Activated T-helper 1 cell treated with anti-CD3 and anti-CD28 coated beads, Interleukin-12 subunit alpha, Interleukin-12 subunit beta, Interleukin-2, Interleukin-4 antibody, amounts not matched to agents 30 ng/mL and 10 ng/mL and 1 ng/mL, durations not matched to agents 14 hours and 24 hours and 36 hours (primary cell): ENCODE results near the gene BRSK2. TPM values are rescaled to one million over a fixed set of nuclear protein-coding genes. Genes with fewer than 3 reads are reported as not detected.

Experiments used
- DNase-seq: peaks from one replicate; pipeline ENCODE4 v3.0.0; 2021; ENCODE audit warnings: low spot score
- H3K27ac Mint-ChIP-seq: one replicate; pipeline ENCODE4 v1.8.0; 2021; ENCODE audit warnings: mild to moderate bottlenecking, mixed read lengths
- H3K27me3 Mint-ChIP-seq: one replicate; pipeline ENCODE4 v1.8.0; 2022; ENCODE audit warnings: mild to moderate bottlenecking, moderate library complexity, mixed read lengths; ENCODE audit not compliant: insufficient read depth
- H3K36me3 Mint-ChIP-seq: one replicate; pipeline ENCODE4 v1.8.0; 2021; ENCODE audit warnings: low read depth, mixed read lengths
- H3K4me1 Mint-ChIP-seq: one replicate; pipeline ENCODE4 v1.8.0; 2021; ENCODE audit warnings: low read depth, mixed read lengths
- H3K4me3 Mint-ChIP-seq: one replicate; pipeline ENCODE4 v1.8.0; 2021; ENCODE audit warnings: mild to moderate bottlenecking, moderate library complexity, mixed read lengths
- H3K9me3 Mint-ChIP-seq: one replicate; pipeline ENCODE4 v1.8.0; 2021; ENCODE audit warnings: mixed read lengths
- intact Hi-C: fragments of 100-400 bp; cut with micrococcal nuclease; formaldehyde crosslinking; loops from one replicate; pipeline ENCODE4 v1.15.1; 2024
- total RNA-seq: library from RNA; stranded (reverse); gene quantifications from 2 replicates; pipeline ENCODE4 v1.2.3, GENCODE V29; 2022

The BRSK2 gene
- total RNA-seq, 1 donor from 2014 or later: 0.36 TPM

DNA sequence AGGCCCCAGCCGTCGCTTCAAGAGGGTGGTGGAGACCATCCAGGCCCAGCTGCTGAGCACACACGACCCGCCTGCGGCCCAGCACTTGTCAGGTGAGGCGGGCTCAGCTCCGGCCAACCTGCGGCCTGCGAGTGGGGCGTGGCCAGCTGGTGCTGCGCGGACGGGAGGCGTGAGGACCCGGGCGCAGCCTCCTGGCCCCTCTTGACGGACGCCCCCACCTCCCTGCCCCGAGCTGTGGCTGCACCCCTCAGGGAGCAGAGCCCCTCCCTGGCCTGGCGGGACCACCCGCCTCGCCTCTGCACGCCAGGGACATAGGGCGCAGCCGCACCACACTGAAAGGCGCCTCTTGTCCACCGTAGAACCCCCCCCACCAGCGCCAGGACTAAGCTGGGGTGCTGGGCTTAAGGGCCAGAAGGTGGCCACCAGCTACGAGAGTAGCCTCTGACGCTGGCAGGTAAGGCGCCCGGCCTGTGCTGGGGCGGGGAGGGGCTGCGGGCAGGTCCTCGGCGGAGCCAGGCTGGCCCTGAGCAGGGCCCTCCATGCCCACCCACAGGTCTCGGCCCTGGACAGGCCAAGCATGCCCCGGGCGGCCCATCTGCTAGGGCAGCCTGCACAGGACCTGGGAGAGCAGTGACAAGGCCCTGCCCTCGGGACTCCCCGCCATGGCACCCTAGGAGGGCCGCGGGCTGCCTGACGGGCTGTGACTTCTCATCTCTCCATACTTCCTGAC, 67.0 kb downstream of the BRSK2 start:
- Mint-ChIP-seq H3K27ac (no peak overlapping the region), H3K4me1 (no peaks in the 10 kb centered on the region), H3K9me3 (no peaks in the 10 kb centered on the region), H3K4me3 (no peak overlapping the region), H3K36me3 (no peaks in the 10 kb centered on the region), H3K27me3 (no peaks in the 10 kb centered on the region)
- intact Hi-C loops: no loop called here
- no peak for DNase-seq

DNA sequence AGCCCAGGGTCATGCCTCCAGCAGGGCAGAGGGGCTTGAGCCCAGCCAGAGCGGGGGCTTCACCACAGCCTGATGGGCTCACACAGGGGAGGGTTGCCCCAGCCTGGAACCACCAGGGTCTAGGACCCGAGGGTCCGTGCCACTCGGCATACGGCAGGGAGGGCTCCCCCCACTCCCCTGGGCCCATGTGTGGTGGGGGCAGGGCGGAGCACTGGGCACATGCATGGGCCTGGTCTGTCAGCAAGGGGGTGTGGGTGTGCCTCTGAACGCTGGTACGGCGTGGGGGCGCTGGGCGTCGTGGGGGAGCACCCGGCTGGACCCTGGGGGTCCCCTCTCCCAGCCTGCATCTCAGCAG, 67.6 kb downstream of the BRSK2 start:
- Mint-ChIP-seq H3K27ac (no peak overlapping the region), H3K27me3 (no peaks in the 10 kb centered on the region), H3K9me3 (no peaks in the 10 kb centered on the region), H3K4me1 (no peaks in the 10 kb centered on the region), H3K4me3 (no peak overlapping the region), H3K36me3 (no peaks in the 10 kb centered on the region)
- intact Hi-C loops: no loop called here
- DNase-seq: no peak

DNA sequence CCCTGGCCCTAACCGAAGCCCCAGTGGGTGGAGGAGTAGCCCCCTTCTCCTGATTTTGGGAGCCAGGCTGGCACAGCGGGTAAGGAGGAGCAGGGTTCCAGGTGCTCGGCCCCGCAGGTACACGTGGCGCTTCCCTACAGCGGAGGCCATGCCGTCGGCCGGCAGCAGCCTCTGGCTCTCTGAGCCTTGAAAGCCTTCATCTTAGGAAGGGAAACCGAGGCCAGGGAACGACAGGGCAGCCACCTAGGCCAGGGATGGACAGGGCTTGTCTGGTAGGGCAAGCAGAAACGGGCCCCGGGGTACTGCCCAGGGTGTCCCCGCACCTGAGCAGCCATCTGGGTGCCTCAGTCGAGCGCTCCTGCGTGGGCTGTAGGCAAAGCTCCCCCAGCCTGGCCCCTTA, 68.1 kb downstream of the BRSK2 start:
- no peak for DNase-seq
- H3K9me3 Mint-ChIP-seq: no peaks in the 10 kb centered on the region
- intact Hi-C loops: no loop called here
- H3K27ac Mint-ChIP-seq: no peak overlapping the region
- no peaks in the 10 kb centered on the region for H3K27me3 Mint-ChIP-seq
- H3K36me3 Mint-ChIP-seq: no peaks in the 10 kb centered on the region
- no peak overlapping the region for H3K4me3 Mint-ChIP-seq
- no peaks in the 10 kb centered on the region for H3K4me1 Mint-ChIP-seq

DNA sequence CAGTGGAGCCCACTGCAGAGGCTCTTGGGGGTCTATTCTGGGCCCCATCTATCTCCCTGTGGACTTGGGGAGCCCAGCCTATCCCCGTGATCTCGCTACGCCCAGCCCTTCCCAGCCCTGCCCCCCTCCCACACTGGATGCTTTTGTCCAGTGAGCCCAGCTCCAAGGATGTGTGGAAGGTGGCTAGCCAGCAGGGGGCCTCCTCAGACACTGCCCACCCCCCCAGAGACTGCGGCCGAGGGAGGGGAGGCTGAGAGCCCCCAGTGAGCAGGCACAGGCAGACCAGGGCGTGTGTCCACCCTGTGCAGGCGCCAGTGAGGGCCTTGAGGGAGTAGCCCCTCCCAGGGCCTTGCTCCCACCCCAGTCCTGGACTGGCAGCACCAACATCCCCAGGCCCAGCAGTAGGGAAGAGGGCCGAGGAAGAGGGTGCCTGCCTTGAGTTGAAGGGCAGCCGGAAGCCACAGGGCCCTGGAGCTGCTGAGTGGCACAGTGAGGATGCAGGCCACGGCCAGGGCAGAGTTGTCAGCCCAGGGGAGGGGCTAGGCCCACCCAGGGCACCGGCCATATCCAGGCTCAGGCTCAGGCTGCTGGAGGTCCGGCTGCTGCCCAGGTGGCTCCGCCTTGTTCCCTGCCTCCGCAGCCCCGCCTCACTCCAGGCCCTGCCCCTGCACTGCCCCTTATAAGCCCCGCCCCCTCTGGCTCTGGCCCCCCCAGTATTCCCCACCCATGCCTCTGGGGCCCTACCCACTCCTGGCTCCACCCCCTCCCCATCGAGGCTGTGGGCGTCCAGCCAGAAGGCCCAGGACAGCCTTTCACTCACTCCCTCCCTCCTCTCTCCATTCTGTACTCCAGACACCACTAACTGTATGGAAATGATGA, 68.8 kb downstream of the BRSK2 start:
- intact Hi-C loops: no loop called here
- no peak for DNase-seq
- Mint-ChIP-seq H3K36me3 (no peaks in the 10 kb centered on the region), H3K4me3 (no peak overlapping the region), H3K27me3 (no peaks in the 10 kb centered on the region), H3K9me3 (no peaks in the 10 kb centered on the region), H3K4me1 (no peaks in the 10 kb centered on the region), H3K27ac (no peak overlapping the region)

DNA sequence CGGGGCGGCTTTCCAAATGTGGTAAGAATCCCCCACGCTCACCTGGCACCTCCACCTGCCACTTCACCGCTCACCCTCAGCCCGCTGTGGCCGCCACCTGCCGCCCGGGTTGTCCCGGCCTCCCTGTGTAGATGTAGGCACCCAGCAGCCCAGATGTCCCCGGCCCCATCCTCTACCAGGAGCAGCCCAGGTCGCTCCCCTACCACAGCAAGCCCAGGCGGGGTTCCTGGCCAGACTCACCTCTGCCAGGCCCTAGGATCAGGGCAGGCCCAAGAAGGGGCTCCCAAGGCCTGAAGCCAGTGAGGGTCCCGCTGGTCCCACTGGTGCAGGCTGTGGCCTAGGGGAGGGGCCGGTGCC, 69.5 kb downstream of the BRSK2 start:
- Mint-ChIP-seq H3K4me1 (no peaks in the 10 kb centered on the region), H3K9me3 (no peaks in the 10 kb centered on the region), H3K36me3 (no peaks in the 10 kb centered on the region), H3K27me3 (no peaks in the 10 kb centered on the region), H3K4me3 (no peak overlapping the region), H3K27ac (no peak overlapping the region)
- intact Hi-C loops: no loop called here
- DNase-seq: no peak

DNA sequence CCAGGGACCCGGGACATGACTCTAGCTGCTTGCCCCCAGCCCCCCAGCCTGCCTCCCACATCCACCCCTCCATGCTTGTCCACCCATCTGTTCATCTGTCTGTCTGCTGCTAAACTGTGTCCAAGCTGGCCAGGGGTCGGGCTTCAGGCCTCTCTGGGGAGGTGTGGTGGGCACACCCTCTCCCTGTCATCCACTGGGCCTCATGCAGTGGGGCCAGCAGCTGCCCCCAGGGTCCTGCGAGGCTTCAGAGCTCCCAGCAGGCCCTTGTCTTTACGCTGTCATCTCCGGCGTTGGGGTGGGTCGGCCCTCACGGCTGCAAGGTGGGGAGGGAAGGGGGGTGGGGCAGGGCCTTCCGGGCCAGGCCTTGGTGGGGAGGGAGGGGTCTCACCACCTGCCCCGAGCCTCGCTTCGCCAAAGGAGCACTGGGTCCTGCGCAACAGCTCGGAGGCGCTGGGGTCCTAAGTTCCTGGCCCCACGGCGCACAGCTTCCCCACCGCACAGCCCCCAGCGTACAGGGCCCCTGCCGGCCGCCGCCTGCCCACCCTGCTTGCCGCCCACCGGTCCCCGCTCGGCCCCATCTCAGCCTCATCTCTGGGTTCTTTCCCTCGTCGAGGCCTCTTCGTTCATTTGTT, 70.1 kb downstream of the BRSK2 start:
- Mint-ChIP-seq H3K27me3 (no peaks in the 10 kb centered on the region), H3K27ac (no peak overlapping the region), H3K4me1 (no peaks in the 10 kb centered on the region), H3K36me3 (no peaks in the 10 kb centered on the region), H3K4me3 (no peak overlapping the region), H3K9me3 (no peaks in the 10 kb centered on the region)
- intact Hi-C loops: no loop called here
- no peak for DNase-seq

DNA sequence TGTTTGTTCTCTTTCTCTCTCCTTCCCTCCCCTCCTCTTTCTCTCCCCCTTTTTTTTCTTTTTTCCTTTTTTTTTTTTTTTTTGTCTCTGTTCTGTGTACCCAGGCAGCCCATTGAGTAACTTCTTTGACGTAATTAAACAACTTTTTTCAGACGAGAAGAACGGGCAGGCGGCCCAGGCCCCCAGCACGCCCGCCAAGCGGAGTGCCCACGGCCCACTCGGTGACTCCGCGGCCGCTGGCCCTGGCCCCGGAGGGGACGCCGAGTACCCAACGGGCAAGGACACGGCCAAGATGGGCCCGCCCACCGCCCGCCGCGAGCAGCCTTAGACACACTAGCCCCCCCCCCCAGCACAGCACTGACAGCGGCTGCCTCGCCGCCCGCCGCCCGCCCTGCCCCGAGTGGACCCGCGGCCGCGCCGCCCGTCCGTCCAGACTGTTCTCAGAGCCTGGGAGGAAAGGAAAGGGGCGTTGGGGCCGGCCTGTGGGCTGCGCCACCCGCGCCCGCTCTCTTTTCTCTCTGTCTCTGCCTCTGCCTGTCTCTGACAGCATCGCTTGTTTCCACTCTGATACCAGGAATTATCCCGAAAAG, 70.8 kb downstream of the BRSK2 start:
- no peak for DNase-seq
- H3K4me1 Mint-ChIP-seq: no peaks in the 10 kb centered on the region
- no peaks in the 10 kb centered on the region for H3K9me3 Mint-ChIP-seq
- no peaks in the 10 kb centered on the region for H3K27me3 Mint-ChIP-seq
- H3K4me3 Mint-ChIP-seq: no peak overlapping the region
- H3K36me3 Mint-ChIP-seq: no peaks in the 10 kb centered on the region
- intact Hi-C loops: no loop called here
- H3K27ac Mint-ChIP-seq: no peak overlapping the region

DNA sequence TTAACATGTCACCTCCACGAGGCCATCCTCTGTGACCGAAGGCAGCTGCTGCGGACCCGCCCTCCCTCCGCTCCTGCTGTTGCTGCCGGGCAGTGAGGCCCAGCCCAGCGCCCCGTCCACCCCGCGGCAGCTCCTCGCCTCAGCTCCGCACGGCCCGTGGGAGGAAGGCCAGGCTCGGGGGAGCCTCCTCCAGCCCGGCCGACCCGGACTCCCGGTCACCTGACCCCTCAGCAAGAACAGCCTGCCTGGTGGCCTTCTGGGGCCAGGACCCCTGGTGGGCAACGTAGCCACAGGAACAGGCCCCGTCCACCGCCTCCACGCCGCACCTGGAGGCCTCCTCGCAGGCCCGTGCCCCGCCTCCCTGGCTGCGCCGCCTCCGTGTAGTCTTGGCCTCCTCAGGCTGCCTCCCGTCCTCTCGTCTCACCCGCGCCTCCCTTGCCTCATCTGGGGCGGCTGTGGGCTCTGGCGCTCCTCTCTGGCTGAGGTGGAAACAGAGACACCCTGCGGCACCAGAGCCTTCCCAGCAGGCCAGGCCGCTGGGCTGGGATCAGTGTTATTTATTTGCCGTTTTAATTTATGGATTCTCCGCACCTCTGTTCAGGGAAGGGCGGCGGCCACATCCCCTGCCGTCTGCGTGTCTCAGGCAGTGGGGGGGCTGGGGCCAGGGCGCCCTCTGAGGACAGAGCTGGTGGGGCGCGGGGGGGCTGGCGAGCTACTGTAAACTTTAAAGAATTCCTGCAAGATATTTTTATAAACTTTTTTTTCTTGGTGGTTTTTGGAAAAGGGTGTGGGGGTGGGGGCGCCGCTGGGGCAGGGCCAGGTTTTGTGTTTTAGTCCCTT, 71.5 kb downstream of the BRSK2 start:
- Mint-ChIP-seq H3K36me3 (no peaks in the 10 kb centered on the region), H3K9me3 (no peaks in the 10 kb centered on the region), H3K27me3 (no peaks in the 10 kb centered on the region), H3K27ac (no peak overlapping the region), H3K4me1 (no peaks in the 10 kb centered on the region), H3K4me3 (no peak overlapping the region)
- intact Hi-C loops: no loop called here
- no peak for DNase-seq

DNA sequence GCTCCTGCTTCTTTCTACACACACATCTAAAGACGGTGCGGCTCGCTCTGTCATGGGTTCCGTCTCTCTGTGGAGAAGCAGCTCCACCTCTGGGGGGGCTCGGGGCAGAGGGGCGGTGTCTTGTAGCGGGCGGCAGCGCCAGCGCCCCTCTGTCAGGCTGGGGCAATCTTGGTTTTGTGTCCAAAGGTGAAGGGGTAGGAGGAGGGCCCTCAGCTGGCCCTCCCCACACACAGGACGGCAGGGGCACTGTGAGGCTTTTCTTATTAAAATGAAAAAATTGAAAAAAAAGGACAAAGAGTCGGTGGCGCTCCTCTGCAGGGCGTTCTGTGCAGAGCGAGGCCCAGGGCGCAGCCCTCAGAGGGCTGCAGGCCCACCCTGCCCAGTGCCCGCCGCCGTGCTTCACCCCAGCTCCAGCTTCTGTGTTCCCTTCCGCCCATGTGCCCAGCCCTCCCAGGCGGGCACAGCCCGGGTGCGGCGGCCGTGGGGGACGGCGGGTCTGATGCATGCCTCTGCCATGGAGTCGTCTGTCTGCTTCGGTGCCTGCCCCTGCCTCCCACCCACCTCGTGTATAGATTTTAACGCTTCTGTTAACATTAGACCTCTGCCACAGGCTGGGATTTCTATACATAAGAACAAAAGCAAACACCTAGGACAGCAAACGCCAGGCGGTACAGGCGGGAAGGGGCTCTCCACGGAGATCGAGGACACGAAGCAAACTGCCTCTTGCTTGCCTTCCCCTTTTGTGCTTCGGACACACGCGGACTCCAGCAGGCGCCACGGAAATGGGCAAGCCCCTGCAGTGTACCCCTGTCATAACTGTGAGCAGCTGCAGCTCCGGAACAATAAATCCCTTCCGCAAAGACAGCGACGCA, 72.3 kb downstream of the BRSK2 start:
- DNase-seq: no peak
- no peak overlapping the region for H3K4me3 Mint-ChIP-seq
- H3K9me3 Mint-ChIP-seq: no peaks in the 10 kb centered on the region
- intact Hi-C loops: no loop called here
- H3K36me3 Mint-ChIP-seq: no peaks in the 10 kb centered on the region
- no peaks in the 10 kb centered on the region for H3K4me1 Mint-ChIP-seq
- no peaks in the 10 kb centered on the region for H3K27me3 Mint-ChIP-seq
- no peak overlapping the region for H3K27ac Mint-ChIP-seq

DNA sequence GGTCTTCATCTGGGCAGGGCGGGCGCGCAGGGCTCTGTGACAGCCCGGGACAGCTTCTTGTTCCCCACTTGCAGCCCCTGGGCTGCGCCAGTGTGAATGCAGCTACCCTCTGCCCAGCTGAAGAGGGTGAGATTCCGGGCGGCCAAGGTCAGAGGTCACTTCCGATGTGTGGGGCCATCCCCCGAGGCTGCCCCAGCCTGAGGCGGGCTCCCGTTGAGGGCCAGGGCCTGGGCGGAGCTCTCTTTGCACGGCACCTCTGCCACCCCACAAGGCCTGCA, 72.9 kb downstream of the BRSK2 start:
- H3K27ac Mint-ChIP-seq: no peak overlapping the region
- no peaks in the 10 kb centered on the region for H3K4me1 Mint-ChIP-seq
- no peak for DNase-seq
- H3K4me3 Mint-ChIP-seq: no peak overlapping the region
- intact Hi-C loops: no loop called here
- no peaks in the 10 kb centered on the region for H3K27me3 Mint-ChIP-seq
- no peaks in the 10 kb centered on the region for H3K36me3 Mint-ChIP-seq
- no peaks in the 10 kb centered on the region for H3K9me3 Mint-ChIP-seq

DNA sequence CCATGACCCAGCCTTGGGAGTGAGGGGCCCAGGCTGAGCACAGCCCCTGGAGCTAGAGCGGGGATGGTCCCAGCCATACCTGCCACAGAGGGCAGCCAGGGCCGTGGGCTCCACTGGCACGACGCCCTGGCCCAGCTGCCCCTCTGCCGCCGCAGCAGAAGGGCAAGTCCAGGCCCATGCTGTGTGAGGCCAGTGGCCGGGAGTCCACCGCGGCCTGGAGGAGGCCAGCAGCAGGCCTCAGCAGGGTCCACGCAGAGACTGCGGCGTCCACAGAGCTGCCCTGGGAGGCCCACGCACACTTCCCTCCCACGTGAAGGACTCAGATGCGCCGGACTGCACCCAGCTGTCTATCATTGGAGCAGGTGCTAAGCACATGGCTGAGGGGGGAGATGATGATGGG, 73.3 kb downstream of the BRSK2 start:
- Mint-ChIP-seq H3K27me3 (no peaks in the 10 kb centered on the region), H3K9me3 (no peaks in the 10 kb centered on the region), H3K4me3 (no peak overlapping the region), H3K27ac (no peak overlapping the region), H3K4me1 (no peaks in the 10 kb centered on the region), H3K36me3 (no peaks in the 10 kb centered on the region)
- intact Hi-C loops: no loop called here
- DNase-seq: no peak

DNA sequence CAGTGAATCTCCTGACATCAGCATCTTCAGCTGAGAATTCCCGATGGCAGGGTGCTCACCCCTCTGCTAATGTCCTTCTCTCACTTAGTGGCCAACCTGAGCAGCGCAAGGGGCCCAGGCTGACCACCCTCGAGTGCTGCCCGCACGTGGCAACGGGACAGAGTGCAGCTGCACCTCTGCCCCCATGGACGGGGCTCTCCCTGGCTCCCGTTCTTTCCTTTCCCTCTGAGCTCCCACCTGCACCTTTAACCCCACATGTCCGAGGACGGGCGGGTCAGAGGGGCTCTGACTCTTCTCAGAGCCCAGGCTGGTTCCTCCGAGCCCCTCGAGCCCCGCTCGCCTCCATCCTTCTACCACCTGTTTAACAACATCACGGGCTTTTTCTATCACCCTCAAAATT, 77.0 kb downstream of the BRSK2 start:
- no peaks in the 10 kb centered on the region for H3K9me3 Mint-ChIP-seq
- H3K27ac Mint-ChIP-seq: no peak overlapping the region
- H3K4me1 Mint-ChIP-seq: no peaks in the 10 kb centered on the region
- no peaks in the 10 kb centered on the region for H3K36me3 Mint-ChIP-seq
- no peak overlapping the region for H3K4me3 Mint-ChIP-seq
- H3K27me3 Mint-ChIP-seq: no peaks in the 10 kb centered on the region
- no peak for DNase-seq
- intact Hi-C loops: no loop called here
